DMS53 treated with DMSO at 0.1 percent for 48 hours (cell line): ENCODE measurements around the gene GABARAP.

Experiments used
- DNase-seq: peaks from one replicate; lab custom pipeline; 2025; ENCODE audit not compliant: unreplicated experiment; lab: John Stamatoyannopoulos, UW

Gene GABARAP

DNA sequence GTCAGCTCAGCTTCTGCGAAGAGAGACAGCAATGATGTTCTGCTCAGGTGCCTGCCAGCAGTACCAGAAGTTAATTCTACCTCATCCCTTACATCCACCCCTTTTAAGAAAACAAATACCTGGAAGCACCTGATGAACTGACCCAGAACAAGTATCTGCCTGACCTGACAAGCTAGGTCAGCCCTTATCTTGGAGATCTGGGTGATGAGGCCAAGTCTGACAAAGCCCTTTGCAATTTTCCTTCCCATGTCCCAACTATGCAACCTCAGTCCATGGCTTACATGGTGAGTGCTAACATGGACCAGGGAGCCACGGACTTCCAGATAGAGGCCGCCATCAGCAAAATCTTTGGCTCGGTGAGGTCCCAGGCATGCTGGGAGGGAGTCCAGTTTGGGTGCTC lies 18.9 kb downstream of the GABARAP start:
- no peak for DNase-seq

DNA sequence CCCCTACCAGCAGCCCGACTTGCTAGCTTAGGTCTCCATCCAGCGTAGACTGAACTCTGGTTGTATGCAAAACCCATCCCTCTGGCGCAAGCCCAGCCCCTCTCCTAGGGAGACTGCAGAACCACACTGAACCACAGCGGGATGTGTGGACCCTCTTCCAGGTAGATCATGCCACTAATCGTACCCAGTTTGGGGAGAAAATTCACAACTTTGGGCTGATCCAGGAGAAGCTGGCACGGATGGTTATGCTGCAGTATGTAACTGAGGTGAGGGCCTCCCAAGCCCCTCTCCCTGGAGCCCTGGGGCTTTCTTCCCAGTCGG lies 19.3 kb downstream of the GABARAP start:
- DNase-seq = no peak

DNA sequence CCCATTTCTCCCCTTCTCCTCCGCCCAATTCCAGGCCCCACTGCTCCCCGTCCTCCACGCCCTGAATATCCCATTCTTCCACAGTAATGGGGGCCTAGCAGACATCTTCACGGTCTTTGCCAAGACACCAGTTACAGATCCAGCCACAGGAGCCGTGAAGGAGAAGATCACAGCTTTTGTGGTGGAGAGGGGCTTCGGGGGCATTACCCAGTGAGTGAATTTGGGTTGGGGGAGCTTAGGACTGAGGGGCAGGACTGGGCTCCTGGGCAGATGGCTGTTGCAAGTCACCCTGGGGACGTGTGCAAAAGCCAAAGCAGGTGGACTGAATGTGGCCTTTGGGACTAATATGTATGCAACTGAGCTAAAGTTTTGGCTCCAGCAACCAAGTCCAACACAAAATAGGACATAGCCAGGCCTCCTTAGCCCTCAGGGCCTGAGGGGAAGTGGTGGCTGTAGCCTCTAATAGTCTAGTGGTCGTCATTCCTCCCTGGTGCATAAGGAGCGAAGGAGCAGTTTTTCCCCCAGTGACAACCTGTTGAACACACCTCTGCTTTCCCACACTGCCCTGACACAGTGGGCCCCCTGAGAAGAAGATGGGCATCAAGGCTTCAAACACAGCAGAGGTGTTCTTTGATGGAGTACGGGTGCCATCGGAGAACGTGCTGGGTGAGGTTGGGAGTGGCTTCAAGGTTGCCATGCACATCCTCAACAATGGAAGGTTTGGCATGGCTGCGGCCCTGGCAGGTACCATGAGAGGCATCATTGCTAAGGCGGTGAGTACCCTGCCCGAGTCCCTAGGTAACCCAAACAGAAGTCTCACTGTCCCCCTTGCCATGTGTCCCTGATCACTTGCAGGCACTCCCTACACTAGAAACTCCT lies 19.9 kb downstream of the GABARAP start:
- DNase-seq = no peak

DNA sequence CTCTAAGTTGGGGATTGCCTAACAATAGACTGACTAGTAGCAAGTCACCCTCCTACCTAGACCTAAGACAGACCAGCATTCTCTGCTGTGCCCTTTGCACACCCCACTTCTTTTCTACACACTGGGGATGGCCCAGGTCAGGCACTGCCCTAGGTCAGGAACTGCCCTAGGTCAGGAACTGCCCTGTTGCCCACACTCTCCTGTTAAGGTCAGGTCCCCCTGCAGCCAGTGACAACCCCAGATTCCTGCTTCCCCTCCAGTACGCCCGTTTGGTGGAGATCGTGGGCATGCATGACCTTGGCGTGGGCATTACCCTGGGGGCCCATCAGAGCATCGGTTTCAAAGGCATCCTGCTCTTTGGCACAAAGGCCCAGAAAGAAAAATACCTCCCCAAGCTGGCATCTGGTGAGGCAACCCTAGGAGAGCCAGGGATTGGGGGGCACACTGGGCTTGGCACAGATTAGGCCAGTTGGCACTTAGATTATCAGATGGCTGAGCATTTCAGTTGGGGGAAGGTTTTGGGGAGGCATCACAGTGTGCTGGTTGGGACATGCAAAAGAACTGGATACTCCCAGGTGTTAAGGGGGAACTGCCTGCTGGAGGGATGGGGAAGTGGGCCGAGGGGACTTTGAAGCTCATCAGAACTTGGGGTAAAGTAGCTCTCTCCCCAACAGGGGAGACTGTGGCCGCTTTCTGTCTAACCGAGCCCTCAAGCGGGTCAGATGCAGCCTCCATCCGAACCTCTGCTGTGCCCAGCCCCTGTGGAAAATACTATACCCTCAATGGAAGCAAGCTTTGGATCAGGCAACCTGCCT lies 20.8 kb downstream of the GABARAP start:
- DNase-seq = no peak

DNA sequence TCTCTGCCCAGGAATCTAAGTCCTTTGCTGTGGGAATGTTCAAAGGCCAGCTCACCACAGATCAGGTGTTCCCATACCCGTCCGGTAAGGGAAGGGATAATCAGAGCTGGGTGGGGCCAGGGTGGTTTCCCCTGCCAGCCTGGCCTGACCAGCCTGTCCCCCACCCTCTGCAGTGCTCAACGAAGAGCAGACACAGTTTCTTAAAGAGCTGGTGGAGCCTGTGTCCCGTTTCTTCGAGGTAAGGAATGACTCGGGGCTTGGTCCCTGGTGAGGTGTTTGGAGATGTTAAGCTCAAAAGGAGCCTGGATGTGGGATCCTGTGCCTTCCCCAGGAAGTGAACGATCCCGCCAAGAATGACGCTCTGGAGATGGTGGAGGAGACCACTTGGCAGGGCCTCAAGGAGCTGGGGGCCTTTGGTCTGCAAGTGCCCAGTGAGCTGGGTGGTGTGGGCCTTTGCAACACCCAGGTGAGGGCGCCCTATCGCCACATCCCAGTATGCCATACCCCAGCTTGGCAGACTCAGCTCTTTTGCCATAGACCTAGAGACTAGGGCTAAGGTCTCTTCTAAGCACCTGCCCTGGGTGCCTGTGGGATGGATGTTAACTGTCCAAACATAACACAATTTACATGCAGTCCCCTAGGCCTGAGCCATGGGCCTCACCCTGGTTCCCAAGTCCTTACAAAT lies 21.5 kb downstream of the GABARAP start:
- DNase-seq = peak; percentile 50

DNA sequence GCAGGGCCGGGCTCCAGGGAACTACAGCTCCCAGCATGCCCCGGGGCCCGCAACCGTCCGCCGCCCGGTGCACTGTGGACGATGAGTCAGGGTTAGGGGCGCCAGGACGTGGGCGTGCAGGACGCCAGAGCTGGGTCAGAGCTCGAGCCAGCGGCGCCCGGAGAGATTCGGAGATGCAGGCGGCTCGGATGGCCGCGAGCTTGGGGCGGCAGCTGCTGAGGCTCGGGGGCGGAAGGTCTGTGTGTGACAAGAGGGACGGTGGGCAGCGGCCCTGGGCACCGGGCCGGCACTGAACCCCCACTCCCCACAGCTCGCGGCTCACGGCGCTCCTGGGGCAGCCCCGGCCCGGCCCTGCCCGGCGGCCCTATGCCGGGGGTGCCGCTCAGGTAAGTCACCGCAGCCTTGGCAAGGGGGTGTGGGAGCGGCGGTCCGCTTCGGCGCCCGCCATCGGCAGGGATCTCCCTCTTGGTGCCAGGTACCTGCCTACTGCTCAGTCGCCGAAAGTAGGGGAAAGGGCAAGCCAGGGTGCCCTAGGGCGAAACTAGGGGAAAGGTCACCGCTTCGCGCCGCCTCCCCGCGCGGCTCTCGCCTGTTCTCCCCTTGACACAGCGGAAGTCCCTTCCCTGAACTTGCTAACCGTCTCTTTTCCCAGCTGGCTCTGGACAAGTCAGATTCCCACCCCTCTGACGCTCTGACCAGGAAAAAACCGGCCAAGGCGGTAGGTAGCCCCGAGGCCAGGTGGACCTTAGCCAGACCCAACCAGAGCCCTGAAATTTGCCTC lies 22.2 kb downstream of the GABARAP start, which contains the start of the genes ACADVL and DLG4:
Gene ACADVL (plus strand): TSS at position 127 of the 781 bp plus-strand sequence. CDS start 47 bp downstream, at position 174.
Gene DLG4 (minus strand): TSS at position 25 of the 781 bp plus-strand sequence.
- peak; percentile 82 for DNase-seq

DNA sequence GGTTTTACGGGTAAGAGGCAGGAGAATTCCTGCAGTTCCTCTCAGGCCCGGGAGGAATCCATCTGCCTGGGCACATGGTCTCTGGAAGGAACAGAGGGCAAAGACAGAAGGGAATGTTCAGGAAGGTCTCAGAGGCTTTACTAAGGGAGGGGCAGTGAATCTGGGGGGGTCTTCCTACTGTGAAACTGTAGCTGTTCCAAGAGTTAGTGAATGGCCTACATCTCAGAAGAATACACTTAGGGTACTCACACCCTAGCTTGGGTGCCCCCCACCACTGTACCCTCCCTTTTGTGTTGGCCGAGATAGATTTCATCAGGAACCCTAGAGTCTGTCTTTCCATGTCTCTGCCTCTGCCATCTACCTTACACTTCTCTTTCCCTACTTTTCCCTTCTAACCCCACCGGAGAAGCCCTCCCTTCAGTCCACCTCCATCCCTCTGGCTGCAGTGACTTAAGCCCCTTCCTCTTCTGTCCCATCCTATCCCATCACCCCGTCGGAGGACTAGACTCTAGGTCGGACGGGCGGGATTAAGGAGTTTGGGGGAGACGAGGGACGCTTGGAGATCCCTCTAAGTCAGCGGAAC lies 22.9 kb downstream of the GABARAP start:
- DNase-seq = no peak

DNA sequence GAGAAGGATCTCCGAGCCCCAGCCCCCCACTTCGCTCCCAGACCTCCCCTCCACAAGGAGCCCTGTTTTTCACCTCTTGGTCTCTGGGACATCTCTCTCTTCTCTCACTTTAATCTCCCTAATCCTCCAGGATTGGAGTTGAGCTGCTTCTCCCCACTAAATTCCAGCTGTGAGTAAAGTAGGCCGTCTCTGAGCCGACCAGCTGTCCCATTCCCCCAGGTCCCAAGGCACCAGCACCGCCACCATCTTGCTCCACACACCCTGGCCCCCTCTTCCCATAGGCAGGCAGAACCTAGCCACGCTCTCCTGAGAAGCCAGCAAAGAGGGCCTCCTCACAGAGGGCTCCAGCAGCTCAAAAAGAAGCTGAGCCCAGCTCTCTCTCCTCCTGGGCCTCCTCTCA lies 23.5 kb downstream of the GABARAP start:
- DNase-seq = no peak

DNA sequence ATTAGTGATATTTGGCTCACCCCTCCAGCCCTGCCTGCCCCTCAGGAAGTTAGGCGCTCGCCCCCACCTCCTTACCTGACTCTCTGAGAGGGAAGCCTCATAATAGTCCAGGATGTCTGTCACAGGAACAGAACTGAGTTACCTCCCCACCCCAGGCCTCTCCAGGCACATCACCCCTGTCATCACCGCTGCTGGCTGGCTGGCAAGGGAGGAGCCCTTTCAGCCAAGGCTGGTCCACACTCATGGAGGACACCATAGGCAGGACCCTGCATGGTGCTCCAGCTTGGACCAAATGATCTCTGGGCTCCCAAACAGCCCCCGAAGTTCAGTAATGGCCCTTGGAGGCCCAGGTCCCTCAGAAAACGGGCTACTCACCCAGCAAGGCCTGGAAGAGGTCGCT lies 24.1 kb downstream of the GABARAP start:
- no peak for DNase-seq

DNA sequence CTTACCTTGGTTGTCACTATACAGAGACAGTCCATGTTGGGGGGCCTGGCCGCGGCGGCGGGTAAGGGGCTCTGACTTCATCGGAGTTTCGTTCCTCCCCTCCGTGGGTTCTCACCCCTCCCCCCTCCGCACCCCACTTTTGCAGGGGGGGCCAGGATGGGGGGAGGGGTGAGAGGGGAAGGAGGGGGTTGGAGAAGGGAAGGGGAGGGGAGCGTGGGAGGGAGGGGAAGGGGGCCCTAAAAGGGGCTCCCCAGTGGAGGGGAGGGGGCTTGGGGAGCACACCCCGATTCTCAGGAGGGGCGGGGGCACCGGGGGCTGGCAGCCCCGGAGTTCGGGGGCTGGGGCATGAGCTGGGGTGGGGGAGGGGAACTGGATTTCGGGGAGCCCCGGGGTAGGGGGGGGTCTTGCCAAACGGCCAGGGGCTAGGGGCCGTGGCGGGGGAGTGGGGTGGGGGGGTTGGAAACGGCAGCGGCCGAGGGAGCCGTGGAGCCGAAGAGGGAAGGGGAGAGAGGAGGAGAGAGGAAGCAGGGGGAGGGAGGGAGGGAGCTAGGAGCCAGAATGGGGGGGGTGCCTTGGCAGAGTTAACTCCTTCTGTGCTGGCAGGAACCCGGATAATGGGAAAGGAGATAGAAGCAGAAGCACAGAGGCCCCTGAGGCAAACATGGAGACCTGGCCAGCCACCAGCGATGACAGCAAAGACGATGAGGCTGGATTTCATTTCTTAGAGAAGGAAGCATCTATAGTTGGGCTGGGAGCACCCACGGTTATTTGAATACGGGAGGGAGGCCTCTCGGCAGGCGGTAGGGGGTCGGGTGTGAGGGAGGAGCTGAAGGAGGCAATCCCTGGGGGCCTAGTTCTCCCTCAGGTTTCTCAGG lies 24.9 kb downstream of the GABARAP start:
- no peak for DNase-seq

DNA sequence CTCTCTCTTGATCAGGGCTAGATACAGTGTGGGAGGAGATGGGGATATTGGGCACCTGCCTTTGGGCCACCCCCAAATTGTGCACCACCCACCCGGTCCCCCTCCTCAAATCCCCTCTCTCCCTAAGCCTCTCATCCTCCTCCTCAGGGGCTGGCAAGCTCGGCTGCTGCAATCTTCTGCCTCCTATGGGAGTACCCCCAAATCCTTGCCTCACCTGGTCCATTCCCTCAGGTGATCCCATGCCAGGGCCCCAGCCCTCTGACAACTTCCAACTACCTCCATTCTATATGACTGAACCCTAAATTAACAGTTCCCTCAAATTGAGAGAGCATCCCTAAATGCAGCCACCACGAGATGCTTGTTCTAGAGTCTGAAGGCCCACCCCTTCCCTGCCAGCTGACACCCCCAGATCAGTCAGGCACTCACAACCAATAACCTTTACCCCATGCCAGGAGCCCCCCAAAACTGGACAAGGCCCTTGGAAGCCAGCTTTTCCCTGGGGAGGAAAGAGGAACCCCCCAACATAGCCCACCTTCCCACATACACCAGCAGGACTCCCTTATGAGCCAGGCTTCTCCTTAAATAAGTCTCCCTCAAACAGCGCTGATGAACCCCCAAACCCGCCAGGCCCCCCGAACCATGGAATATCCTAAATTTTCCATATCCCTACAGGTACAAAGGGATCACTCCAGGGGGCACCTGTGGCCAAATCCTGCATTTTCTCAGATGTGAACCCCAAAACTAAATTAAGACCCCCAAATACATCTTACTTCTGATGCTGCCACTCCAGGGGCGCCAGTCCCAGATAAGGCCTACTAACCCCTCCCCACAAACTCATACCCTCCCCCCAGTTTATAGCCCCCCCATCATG lies 25.8 kb downstream of the GABARAP start:
- no peak for DNase-seq

DNA sequence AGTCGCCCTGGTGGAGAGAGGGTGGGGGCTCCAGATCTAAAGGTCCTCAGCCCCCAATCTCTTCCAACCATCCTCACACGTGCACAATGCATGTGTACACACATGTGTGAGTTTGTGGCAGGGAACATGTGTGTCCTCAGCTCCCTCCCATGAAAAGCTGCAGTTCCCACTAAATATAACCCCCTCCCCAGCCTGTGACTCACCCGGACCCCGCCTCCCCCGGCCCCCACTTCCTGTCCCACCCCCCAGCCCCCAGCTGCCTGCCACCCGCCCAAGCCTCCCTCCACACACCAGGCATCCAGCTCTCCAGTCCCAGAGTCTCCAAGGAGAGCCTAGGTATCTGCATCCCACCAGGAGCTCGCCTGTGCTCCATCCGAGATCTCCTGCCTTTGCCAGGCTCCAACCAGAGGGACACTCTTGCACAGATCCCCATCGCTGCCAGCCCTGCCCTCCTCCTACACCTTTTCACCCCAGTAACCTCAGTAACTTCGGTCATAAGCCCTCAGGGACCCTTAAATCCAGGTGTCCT lies 26.5 kb downstream of the GABARAP start:
- DNase-seq = no peak

DNA sequence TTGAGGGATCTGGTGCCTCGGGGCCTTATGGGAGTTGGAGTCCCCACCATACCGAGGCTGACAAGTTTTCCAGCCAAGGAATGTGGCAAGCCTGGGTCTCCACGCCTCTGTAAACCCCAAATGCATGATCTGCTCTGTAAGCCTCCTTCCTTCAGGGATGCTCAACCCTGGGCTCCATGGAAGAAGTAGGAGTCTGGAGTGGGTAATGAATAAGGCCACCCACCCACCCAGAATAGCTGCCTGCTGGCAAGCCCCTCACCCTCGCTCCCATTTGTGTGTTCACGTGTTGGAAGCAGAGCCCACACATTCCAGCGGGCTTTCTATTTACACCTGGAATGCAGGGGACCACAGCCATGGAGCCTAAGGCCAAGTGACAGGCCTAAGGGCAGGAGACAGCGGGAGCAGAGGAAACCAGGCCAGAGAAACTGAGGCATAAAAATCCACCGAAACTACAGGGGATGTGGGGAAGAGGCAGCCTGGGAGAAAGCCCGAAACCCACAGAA lies 27.1 kb downstream of the GABARAP start:
- no peak for DNase-seq

DNA sequence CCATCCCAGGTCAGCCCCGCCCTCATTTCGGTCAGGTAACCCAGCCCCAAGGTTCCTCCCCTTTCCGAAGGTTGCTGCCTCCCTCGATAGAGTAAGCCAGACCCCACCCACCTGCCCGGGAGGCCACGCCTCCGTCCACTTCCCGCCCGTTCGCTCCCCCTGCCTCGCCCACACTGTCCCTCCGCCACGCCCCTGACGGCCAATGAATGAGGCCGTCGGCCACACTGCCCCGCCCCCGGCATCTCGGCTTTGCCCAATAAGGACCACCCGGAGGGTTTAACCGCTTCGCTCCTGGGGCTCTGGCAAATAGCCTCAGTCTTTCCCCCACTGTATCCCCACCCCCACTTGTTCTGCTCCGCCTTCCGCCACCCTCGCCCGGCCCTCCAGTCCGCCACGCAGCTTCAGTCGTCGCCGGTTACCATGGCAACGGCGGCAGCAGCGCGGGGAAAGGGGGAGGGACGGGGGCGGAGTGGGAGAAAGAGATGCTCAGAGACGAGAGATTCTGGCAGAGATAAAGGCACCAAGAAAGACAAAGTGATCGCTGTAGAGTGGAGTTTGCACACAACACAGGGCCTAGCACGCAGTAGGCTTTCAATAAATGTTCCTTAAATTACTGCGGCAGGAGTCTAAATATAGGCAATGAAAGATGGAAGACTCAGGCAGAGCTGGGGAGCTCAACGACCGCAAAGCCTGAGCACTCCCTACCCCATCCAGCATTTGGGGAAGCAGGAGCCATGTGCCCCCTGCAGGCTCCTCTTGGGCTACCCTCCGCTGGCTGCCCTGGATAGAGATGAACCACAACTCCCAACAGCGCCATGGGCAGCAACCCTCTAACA lies 27.7 kb downstream of the GABARAP start:
- DNase-seq = peak; percentile 97

DNA sequence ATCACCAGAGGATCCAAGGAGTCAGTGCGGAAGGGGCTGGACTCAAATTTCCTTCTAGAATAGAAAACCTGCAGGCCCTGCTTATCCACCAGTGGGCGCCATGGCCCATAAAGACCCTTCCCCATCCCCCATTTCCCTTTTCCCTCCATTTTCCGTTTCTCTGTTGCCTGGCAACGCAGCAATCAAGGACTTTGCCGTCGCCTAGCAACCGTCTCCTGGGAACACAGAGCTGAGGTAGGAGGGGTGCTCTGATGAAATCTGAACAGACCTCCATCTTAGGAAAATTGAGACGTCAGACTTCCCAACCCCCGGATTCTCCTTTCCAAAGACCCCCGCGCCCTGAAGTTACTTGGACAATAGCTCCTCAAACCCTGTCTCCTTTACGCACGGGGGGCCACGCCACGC lies 28.4 kb downstream of the GABARAP start:
- peak; percentile 92 for DNase-seq

DNA sequence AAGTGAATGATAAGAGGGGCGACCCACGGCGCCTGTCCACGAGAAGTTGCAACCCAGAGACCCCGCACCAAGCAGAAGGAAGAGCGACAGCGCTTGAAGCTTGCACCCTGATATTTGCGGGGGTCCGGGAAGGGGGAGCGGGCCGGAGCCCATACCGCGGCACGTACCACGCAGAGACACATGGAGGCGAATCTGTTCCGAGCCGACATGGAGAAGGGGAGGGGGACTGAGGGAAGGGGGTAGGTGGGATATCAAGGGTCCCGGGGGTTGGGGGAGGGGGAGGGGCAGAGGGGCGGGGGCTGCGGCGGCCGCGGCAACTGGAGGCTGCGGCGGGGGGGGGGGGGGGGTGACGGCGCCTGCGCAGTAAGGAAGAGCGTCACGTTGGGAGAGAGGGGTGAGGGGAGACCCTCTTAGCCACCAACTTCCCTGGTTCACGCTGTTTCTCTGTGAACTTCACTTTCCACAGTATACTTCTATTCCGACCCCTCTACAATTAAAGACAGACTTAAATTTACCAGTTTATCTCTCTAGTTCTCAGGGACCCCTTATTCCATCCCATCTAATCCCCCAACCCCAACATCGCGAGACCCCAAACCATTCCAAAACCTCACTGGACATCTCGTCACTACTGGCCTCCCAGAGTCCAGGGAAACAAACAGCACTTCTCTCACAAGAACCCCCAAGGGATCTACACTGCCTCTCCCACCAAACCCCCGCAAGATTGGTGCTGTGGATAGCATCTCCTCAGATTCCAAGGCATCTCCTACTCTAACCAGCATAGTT lies 30.6 kb downstream of the GABARAP start:
- no peak for DNase-seq
